ENCODE results near the gene NAA38. TPM values are rescaled to one million over a fixed set of nuclear protein-coding genes. Genes with fewer than 3 reads are reported as not detected.

The NAA38 gene
- total and polyA plus RNA-seq, 2 donors (not counting 1 experiment from before 2014, with no cell fraction given) = 20.0 to 80.5 TPM

DNA sequence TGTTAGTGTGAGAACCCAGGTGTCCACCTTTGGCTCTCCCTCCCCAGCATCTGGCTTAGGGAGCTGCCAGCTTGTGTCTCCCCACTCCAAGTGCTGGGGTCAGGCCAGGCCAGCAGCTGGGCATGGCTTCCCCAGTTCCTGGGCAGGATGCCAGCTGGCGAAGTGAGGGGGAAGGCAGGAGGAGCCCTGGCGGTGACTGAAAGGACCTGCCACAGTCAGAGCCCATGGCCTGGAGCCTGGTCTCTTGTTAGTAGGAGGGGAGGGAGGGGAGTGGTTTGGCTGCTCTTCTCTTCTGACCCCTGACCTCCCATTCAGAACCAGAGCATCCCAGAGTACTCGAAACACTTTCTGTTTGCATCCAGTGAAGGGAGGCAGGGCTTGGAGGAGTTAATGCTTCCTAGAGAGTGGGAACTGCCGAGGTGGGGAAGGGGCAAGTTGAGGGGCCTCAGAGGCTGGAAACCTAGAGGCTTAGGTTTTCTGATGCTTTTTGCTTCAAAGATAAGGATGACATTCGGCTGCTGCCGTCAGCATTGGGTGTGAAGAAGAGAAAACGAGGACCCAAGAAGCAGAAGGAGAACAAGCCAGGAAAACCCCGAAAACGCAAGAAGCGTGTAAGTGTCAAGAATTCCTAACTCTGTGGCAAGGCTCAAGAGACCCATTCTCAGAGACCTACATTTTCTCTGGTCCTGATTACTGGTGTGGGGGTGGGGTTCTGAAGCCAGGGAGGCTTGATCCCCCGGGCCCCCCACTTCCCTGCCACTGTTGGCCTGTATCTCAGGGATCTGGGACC lies 32.0 kb upstream of the NAA38 start:
- ChIA-PET POLR2A (interaction anchor here (0.6 kb wide), 1 partner anchor 55 kb away, joined by 7 read pairs; the partner anchor contains the start of gene KDM6B), CTCF (no interaction called here)
- whole genome bisulfite sequencing (ENCODE audit: insufficient coverage) = 78% methylated on average over 8 of the region's 11 CpGs
- Histone ChIP-seq H3K79me2 (ENCODE audit: control insufficient read depth, insufficient read depth, low read length) (peaks cover 10% of the 10 kb centered on the region), H3K36me3 (replicated peaks in 1 of 2; ENCODE audit: control extremely low read depth in 1 of 2, control insufficient read depth in 1 of 2, extremely low read depth in 1 of 2, insufficient read depth in 2 of 2, low read length in 1 of 2) (peaks cover 0 to 20% of the 10 kb centered on the region in 2 experiments), H3K9ac (ENCODE audit: low read length) (no peak overlapping the region), H2AFZ (ENCODE audit: insufficient read depth, low read depth, low read length, poor library complexity, severe bottlenecking) (no peak overlapping the region), H3K9me3 (ENCODE audit: control extremely low read depth in 1 of 3, control insufficient read depth in 2 of 3, insufficient read depth in 1 of 3, low read length in 2 of 3) (no peaks in the 10 kb centered on the region), H3K4me1 (ENCODE audit: control insufficient read depth in 2 of 2, insufficient read depth in 2 of 2, low read length in 2 of 2) (peaks cover 15 to 31% of the 10 kb centered on the region in 2 donors), H4K20me1 (ENCODE audit: control insufficient read depth, insufficient read depth, low read length, poor library complexity, severe bottlenecking) (no peaks in the 10 kb centered on the region), H3K27me3 (replicated peaks in 1 of 4; ENCODE audit: control extremely low read depth in 1 of 4, control insufficient read depth in 3 of 4, insufficient read depth in 4 of 4, low read length in 3 of 4) (no peaks in the 10 kb centered on the region), H3K4me3 (ENCODE audit: control extremely low read depth in 1 of 5, extremely low read depth in 1 of 5, insufficient read depth in 1 of 5, low read depth in 2 of 5, low read length in 4 of 5) (no peak overlapping the region), H3K27ac (ENCODE audit: low read length in 2 of 2) (peak overlapping the region in 1 of 2 donors; percentile 65), H3K4me2 (replicated peaks; ENCODE audit: low read depth, low read length, poor library complexity, severe bottlenecking) (peak overlapping the region; percentile 86)
- Mint-ChIP-seq H3K27me3 (no peaks in the 10 kb centered on the region), H3K27ac (peak overlapping the region; percentile 53), H3K9me3 (ENCODE audit: insufficient read depth) (no peaks in the 10 kb centered on the region), H3K4me1 (no peaks in the 10 kb centered on the region), H3K4me3 (no peak overlapping the region)
- TF ChIP-seq CTCF (IDR thresholded peaks at IDR 0.05) (no peak), EZH2 (IDR thresholded peaks at IDR 0.05; ENCODE audit: borderline replicate concordance, insufficient read depth, low read depth, low read length, poor library complexity, severe bottlenecking) (no peak)
- ATAC-seq (ENCODE audit: low read depth) (no peak), DNase-seq (peak; percentile 34)
- intact Hi-C loops (cut with micrococcal nuclease) = loop anchor here (10.0 kb wide), 1 partner anchor 145 kb away; no protein-coding TSS in a partner anchor

Measured in B cell (primary cell).